DMS79 (cell line): ENCODE data around the gene NFE2L3.
A peak's percentile ranks its signal among the peaks of the same experiment; 100 is the strongest.
"Not testable (repeated sequence)": the region's sequence is repeated elsewhere in the genome, so short reads cannot be mapped to it uniquely, and the experiment has no call there.

Experiments used
- DNase-seq: peaks from one replicate; lab custom pipeline; 2025; lab: John Stamatoyannopoulos, UW

Gene NFE2L3, protein sequence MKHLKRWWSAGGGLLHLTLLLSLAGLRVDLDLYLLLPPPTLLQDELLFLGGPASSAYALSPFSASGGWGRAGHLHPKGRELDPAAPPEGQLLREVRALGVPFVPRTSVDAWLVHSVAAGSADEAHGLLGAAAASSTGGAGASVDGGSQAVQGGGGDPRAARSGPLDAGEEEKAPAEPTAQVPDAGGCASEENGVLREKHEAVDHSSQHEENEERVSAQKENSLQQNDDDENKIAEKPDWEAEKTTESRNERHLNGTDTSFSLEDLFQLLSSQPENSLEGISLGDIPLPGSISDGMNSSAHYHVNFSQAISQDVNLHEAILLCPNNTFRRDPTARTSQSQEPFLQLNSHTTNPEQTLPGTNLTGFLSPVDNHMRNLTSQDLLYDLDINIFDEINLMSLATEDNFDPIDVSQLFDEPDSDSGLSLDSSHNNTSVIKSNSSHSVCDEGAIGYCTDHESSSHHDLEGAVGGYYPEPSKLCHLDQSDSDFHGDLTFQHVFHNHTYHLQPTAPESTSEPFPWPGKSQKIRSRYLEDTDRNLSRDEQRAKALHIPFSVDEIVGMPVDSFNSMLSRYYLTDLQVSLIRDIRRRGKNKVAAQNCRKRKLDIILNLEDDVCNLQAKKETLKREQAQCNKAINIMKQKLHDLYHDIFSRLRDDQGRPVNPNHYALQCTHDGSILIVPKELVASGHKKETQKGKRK

DNA sequence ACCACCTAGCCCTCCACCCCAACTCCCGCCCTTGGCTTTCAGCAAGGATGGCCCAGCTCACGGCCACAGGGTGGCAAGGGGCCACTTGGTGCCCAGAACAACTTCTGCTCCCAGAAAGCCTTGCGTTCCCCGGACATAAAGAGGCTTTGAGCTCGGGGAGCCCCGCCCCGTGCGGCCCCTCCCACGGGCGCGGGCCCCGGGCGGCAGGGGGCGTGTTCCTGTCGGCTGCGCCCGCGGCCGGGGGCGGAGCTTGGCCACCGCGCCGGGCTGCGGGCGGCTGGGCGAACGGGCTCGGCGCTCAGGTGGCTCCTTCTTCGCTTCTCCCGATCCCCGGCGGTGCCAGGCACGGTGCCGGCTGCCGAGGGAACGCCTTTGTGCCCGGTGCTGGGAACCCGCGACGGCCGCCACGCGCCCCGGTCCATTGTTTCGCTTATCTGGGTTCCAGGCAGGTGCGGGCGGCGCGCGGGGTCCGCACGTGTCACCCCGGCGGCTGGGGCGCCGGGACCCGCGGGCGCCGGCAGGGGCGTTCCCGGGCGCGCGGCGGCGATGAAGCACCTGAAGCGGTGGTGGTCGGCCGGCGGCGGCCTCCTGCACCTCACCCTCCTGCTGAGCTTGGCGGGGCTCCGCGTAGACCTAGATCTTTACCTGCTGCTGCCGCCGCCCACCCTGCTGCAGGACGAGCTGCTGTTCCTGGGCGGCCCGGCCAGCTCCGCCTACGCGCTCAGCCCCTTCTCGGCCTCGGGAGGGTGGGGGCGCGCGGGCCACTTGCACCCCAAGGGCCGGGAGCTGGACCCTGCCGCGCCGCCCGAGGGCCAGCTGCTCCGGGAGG lies at the start of gene NFE2L3:
Gene NFE2L3, plus strand, starts transcription at position 246 of the 829 bp plus-strand sequence. Its CDS starts 301 bp downstream, at position 547.
- DNase-seq, result peak; percentile 44

DNA sequence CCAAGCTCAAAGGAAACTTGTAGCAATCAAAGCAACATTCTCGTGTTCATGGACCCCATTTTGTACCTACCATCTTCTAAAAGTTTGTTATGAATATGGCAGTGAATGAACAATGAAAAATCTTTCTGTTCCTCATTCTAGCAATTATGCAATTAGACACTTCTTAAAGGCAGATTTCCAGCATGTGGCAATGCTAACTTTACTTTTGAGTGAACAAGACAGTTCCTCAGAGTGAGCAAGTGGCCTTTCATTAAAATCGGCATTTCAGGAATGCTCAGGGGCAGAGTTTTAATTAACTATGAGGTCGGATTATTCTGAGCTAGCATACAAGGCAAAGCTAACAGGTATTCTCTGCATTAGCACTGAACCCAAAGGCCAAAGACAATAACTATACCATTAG lies 48.4 kb upstream of the NFE2L3 start:
- no peak for DNase-seq

DNA sequence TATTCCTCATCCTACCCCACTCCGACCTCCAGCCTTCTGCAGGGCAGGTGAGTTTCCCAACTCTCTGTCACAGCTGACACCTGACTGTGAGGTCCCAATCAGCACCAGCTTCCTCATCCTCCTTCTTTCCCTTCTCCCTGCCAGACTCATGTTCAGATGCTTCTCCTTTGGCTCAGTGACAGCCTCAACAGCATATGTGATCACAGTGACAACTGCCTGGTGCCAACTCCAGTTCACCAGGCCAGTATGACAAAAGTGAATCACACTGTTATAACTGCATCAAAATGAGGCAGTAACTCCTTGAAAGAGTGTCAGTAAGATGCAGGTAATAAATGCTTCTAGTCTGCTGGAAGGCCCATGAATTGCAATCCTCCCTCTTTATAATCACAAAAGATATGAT lies 46.8 kb upstream of the NFE2L3 start:
- DNase-seq, result no peak

DNA sequence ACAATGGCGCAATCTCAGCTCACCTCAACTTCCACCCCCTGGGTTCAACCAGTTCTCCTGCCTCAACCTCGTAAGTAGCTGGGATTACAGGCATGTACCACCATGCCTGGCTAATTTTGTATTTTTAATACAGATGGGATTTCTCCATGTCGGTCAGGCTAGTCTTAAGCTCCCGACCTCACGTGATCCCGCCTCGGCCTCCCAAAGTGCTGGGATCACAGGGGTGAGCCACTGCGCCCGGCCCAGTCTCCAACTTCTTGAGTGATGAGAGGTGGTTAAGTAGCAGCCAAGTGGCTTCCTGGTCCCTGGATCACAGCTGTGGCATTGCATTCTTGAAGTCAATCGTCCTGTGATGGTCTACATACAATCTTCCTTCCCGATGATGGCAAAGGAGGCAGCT lies 46.1 kb upstream of the NFE2L3 start:
- DNase-seq, result no peak

DNA sequence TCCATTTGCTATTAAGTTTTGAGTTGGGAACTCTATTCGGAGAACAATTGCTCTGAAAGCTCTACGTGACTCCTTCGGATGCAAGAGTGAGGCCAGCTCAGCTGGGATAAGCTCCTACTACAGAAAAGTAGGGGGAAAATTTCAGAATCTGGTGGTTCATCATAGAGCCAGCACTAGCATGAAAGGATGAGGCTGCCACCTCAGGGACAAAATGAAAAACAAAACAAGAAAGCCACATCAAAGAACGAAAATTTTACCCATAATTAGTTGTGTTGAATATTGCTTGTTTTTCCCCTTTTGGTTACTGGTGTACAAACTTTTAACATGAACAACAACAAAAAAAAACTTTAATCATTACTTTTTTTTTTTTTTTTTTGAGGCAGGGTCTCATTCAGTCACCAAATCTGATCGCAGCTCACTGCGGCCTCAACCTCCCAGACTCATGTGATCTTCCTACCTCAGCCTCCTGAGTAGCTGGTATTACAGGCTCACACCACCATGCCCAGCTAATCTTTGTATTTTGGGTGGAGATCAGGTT lies 39.7 kb upstream of the NFE2L3 start:
- DNase-seq, result no peak

DNA sequence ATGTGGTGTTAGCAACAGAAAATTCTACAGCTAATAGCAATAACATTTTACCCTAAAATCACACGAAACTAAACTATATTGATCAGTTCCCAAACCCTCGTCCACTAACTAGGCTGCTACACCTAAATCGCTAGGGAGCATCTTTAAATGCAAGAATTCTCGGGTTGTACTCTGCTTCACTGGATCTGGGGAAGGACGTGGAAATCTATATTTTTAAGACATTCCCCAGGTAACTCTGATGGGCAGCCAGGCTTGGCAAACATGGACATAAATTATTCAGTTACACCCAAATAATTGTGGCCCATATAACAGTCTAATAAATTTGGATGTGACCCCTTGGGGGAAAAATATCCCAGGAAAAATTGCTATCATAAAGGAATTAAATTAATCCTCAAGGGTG lies 36.3 kb upstream of the NFE2L3 start:
- no peak for DNase-seq

DNA sequence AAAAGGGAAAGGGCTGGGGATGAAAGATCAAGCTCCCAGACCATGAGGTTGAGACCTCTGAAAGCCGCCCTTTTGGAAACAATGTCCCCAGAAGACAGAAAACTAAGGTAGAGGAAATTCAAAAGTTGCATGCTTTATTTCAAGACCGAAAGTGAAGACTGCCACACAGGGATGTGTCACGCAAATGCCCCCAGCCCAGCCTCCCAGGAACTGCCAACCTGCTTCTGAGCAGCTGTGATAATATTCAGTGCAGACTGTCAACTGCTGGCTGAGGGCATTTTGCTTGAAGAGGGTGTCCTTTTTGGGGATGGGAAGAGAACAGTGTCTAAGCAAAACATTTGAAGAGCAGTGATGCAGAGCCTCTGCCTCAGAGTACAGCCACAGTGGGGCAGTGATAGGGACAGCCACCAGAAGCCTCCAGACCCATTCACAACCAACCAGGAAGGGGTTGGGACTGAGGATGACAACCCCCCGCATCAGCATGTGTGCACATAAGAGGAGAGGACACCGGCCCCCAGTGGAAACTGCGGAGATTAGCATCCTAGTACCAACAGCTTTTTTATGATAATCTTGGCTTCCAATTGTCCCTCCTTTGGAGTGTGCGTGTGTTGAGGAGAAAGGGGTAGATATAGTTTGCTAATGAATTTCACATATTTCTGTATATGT lies 34.7 kb upstream of the NFE2L3 start:
- no peak for DNase-seq

DNA sequence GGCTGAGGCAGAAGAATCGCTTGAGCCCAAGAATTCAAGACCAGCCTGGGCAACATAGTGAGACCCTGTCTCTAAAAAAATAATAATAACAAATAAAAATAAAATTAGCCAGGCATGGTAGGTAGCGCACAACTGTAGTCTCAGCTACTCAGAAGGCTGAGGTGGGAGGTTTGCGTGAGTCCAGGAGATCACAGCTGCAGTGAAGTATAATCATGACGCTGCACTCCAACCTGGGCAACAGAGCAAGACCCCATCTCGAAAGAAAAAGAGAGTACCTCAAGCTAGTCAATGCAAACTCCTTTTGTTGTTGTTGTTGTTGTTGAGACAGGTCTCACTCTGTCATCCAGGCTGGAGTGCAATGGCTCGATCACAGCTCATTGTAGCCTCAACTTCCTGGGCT lies 34.0 kb upstream of the NFE2L3 start:
- no peak for DNase-seq

DNA sequence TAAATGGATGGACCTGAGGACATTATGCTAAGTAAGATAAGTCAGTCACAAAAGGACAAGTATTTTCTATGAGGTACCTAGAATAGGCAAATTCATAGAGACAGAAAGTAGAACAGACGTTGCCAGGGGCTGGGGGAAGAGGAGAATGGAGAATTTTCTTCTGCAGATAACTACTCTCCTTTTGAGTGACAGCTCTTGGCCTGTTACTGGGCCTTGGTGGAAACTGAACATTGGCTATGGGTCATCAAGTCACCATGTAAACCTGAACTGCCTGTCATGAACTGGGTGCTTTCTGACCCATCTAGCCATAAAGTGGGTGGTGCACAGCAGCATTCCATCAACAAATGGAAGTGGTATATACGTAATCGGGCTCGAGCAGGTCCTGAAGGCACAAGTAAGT lies 29.3 kb upstream of the NFE2L3 start:
- DNase-seq, result no peak

DNA sequence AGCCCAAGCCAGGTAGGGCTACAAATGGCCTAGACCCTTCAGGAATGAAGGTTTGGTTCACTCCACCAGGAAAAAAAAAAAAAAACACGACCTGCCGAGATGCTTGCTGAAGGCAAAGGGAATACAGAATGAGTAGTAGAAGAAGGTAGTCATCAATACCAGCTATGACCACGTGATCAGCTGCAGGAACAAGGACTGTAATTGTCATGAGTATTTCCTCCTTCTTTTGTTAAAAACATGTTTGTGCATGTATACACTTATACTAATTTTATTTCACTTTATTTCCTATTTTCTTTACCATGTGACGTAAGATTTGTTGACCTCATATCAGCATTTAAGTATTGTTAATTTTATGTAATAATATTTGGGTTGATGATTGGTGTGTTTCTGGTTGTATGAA lies 27.2 kb upstream of the NFE2L3 start:
- DNase-seq, result not testable (repeated sequence)

DNA sequence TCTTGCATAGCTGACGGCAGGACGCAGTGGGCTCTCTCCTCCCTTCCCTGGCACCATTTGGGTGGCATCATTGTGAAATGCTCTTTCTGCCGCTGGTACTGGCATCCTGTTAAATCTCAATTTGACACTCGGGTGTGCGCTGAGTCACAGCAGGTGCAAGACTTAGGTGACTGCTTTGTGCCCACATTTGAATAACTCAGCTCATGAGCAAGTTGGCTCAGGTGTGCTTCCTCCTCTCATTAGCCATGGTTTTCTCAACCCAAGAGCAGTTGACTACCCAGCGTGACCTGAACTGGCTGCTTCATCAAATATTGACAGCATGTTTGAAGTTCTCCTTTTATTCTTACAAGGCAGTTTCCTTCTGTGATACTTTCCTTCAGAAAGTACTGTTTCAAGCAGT lies 24.6 kb upstream of the NFE2L3 start:
- DNase-seq, result peak; percentile 46

DNA sequence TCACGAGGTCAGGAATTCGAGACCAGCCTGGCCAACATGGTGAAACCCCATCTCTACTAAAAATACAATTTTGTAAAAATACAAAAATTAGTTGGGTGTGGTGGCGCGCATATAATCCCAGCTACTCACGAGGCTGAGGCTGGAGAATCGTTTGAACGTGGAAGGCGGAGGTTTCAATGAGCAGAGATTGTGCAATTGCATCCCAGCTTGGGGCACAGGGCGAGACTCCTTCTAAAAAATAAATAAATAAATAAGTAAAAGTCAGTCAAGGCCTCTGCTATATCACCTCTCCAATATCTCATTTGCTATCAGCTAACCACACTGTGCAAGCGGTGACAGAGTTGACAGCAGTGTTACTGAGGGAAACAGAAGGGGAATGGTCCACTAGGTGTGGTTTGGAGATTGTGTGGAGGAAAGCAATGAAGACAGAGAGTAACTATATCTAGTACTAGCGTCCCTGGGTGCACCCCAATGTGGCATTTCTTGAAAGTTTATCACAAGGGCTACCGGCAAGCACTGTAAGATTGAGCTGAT lies 20.9 kb upstream of the NFE2L3 start:
- no peak for DNase-seq

DNA sequence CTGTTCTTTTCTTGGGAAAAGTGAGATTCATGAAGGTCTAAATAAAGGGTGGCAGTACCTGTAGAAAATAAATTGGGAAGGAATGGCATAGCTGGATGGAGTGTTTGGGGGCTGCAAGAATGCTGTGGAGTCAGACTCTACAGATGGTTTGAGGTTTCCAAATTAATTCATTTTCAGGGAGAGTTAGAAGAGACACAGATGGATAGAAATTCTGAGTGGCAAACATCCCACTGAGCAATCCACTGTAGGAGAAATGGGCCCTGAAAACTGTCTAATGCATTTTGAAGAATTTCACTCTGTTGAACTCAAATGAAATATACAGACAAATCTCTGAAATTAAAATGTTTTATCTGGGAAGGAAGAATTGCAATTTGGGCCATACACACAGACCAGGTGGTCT lies 16.9 kb upstream of the NFE2L3 start:
- DNase-seq, result no peak

DNA sequence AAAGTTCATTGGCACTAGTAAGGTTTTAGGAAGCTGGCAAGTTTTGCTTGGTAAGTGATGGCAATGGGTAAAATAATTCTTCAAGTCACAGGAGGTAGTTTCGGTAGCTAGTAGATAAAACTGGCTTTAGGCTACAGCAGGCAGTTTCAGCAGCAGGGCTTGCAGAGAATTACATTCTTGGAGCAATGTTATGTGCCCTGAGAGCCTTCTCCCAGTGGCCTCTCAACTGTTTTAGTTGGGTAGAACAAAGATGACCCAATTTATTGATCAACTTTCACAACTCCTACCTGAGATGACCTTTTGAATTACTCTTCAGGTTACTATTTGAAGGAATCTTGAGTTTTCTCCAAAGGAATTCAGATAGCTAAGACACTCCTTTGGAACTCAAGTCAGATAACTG lies 16.4 kb upstream of the NFE2L3 start:
- DNase-seq, result no peak

DNA sequence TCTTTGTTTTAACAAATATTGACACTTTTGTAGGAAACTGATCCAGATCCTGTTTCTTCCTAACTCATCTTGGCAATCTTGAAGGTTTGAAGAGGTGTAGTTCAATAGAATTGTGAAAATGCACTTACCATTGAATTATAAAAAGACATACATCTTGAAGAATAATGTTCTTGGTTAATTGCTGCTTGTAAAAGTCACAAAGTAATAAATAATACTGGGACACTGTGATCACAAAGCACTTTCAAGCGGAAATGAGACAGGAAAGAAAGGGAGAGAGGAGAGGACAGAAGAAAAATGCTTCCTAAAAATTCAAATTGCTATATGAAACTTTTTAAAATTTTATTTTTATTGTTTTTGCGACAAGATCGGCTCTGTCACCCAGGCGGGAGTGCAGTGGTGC lies 15.2 kb upstream of the NFE2L3 start:
- DNase-seq, result peak; percentile 56

DNA sequence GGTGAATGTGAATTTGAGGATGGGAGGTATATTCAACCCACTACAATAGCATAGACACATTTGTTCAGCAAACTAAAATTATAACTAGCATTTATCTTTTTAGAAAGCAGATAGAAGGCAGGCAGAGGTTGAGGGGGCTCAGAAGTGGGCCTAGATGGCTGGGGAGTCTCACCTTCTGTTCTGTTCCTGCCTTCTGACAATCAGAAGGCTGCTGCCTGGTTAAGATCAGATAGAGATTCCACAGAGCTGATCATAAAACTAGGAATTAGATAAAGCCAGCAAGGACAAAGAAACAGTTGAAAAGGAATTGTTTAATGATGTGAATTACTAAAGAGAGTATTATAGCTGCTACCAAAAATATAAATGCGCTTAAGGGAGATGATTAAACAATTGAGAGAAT lies 11.6 kb upstream of the NFE2L3 start:
- DNase-seq, result no peak

DNA sequence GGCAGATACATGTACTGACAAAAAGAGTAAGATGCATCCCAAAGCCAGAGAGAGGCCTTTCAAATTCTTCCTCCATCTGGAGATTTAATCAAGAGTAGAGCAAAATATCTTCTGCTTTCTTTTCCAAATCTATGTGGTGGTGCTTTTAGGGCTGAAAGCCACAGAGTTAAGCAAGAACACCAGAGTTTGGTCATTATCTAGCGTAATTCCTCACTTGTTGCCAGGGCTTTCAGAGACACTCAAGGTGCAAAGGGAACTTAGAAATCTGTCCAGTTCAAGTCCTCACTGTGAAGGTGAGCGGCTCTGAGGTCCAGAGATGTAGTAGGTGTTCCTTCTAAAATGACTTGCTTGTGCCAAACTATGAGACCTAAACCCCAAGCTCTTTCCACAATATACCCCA lies 10.9 kb upstream of the NFE2L3 start:
- DNase-seq, result no peak

DNA sequence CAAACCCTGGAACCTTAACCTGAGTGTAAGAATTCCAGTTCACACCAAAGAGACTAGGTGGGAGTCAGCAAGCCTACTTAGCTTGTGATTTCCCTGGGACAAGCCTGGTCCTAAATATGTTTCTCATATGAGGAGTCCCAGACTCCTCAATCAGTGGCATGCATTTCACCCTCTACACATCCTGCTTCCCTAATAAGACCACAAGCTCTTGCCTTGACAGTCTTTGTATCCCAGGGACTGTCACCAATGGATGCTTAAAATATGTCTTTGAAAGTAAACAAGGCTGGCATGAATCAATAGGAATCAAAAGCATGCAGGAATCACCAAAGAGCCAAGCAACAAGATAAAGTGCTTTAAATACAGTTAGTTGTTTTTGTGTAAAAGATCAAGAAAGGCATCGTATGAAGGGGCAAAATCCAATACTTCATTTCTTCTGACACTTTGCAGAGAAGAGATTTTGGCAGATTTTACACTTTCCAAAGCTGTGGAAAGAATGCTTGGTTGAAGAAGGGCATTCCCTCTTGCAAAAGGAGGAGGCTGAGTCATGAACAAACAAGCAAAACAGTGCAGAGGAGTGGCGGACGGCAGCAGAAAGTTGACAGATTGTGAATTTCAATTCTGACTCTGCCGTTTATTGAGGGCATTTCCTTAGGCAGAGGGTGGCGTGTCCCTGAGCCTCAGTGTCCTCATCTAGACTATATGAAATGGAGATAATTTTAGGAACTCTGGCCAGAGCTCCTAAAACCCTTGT lies 8.5 kb upstream of the NFE2L3 start:
- no peak for DNase-seq

DNA sequence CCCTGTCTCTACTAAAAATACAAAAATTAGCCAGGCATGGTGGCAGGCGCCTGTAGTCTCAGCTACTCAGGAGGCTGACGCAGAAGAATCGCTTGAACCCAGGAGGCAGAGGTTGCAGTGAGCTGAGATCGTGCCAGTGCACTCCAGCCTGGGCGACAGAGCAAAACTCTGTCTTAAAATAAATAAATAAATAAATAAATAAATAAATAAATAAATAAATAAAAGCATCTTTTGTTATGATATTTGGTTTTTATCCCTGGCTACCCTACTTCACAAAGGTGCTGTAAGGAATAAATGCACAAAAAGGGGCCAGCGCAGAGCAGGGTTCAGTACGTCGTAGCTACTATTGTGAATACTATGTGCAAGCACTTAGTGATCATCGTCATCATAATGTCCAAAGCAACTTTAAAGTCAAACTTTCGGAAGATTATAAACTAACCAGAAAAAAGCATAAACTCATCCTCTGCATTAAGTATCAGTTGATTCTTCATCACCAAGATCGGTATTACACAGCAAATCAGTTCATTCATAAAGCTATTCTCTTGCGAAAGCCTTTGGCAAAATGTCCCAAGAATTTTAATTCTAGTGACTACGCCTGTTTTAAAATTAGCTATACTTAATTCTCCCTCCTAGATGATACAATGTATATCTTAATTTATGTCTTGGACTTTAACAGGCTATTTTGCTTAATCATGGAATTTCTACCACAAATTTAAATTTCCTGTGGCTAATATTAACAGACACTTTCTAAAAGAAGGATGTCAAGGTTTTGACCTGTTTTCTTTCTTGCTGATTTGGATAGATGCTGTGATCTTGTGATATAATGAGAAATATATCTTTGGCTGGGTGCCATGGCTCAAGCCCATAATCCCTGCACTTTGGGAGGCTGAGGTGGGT lies 7.6 kb upstream of the NFE2L3 start:
- DNase-seq, result no peak

DNA sequence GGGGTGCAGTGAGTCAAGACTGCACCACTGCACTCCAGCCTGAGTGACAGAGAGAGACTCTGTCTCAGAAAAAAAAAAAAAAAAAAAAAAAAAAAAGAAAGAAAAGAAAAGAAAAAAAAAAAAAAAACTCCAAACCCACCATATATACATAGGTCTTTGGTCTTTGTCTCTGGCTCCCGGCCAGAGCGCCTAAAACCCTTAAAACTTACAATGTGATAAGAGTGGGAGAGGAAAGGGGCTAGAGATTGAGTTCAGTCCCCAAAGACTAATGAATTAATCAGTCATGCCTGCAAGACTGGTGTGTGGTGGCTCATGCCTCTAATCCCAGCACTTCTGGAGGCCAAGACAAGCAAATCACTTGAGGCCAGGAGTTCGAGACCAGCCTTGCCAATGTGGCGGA lies 6.8 kb upstream of the NFE2L3 start:
- no peak for DNase-seq
